Stimulated activated CD4-positive, alpha-beta T cell treated with anti-CD3 and anti-CD28 coated beads, Interleukin-12 subunit alpha, Interleukin-12 subunit beta, amount 100 ng/mL, for 24 hours (primary cell): ENCODE measurements around the gene PLXND1.

Experiments
- DNase-seq, 2 experiments: peaks; one replicate each; pipeline ENCODE4 v3.0.0-alpha.2; 2020; ENCODE audit warnings: low read depth in 2 of 2

PLXND1 gene

DNA sequence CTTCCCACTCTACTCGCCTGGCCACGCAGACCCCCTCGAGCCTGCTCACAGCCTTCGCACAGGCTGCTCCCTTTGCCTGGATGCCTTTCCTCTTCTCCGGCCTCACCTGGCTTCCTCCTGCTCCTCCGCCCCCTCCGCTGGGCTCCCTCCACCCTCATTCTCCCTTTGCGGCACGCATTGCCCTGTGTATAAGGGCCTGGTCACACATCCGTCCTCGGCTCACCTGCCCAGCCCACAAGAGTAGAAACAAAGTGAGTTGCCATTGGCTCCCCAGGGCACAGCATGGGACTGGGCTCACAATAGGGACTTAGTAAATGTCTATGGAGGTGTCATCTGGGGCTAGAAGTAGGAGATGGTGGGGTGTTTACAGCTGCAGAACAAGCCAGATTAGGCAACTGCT, 4.2 kb downstream of the PLXND1 start:
- DNase-seq, result no peak

DNA sequence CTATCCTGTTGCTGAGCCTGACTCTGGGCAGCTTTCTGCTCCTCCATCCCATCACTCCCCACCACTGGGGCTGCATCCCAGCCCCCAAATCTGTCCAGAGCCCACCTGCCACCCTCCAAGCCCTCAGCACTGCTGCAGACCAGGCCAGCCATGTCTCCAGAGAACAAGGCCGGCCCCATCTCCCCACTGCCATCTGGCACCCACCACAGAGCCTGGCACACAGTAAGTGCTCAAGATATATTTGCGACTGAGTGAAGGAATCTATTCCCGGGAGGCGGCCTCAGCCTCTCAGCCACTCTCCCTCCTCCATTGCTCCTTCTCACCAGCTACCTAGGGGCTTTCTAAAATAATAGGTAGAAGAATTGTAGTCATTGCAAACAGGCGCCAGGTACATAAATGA, 4.8 kb downstream of the PLXND1 start:
- no peak for DNase-seq

DNA sequence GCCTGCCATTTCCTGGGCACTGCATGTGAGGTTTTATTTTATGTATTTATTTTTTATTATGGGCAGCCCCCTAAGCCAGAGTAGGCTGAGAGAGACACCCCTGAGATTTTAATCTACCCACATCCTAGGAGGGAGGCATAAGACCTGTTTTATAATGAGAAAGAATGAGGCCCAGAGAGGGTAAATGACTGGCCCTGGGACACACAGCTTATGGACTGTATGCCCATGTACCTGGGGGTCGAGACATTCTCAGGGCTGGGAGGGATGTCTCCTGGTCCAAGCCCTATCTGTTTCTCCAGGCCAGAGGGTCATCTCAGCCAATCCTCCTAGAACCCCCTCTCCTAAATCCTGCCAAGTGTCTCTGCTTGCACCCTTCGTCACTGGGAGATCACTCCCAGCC, 6.1 kb downstream of the PLXND1 start:
- no peak for DNase-seq

DNA sequence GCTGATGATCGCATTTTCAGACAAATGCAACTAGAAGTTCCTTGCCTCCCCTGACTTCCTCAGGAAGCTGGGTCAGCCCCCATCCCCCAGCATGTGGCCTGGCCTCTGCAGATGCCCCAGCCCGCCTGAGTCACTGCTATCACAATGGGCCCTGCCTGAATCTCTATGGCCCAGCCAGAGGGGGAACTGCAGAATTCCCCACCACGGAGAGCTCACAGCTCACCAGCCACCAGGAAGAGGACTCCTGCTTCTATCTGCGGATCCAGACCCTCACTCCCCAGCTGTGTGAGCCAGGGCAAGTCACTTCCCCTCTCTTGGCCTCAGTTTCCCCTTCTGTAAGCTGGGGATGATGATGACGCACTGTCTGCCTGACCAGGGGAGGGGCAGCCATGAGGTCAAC, 6.9 kb downstream of the PLXND1 start:
- DNase-seq, result no peak

DNA sequence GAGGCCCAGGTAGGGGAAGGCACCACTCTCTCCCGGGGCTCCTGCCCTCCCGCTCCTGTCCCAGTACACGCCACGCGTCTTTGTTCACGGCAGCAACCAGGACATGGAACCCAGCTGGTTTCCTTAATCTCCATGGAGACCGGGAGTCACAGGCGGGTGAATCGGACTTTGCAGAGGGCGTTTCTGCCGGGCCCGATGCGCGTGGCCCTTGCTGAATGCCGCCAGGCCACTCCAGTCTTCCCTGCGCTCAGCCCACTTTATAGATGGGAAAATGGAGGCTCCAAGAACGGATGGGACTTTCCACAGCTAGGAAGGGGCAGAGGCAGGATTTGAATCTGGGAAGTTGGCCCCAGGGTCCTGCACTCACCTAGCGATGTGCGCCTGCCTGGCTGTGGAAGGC, 7.4 kb downstream of the PLXND1 start:
- no peak for DNase-seq

DNA sequence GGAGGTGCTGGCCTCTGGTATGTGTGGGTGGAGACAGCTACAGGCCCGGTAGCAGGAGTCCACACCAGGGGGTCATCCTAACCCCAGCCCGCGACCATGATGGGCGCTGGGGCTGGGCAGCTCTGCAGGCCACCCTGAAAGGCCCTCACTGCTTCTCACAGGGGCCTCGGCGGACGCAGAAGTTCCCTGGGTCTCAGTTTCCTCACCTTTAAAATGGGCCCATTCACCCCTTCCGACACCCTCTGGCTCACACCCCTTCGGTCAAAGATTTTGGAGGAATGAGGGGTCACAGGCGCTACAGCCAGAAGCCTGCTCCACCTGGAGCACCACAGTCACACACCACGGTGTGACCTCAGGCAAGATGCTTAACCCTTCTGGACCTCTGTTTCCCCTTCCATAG, 8.0 kb downstream of the PLXND1 start:
- DNase-seq, result no peak

DNA sequence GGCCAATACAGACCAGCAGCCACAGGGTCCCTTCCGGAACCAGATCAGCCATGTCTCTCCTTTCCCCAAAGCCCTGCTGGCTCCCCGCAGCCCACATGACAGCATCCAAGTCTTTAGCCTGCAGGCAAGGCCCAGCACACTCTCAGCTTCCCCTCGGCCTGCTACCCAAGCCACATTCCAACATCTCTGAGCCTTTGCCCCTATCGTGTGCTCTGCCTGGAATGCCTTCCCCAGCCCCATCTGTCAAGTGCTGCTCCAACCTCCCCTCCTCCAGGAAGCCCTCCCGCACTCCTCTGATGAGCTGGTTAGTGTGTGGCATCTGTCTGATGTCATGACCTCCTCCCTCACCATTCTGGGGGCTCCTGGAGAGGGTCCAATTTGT, 8.5 kb downstream of the PLXND1 start:
- no peak for DNase-seq

DNA sequence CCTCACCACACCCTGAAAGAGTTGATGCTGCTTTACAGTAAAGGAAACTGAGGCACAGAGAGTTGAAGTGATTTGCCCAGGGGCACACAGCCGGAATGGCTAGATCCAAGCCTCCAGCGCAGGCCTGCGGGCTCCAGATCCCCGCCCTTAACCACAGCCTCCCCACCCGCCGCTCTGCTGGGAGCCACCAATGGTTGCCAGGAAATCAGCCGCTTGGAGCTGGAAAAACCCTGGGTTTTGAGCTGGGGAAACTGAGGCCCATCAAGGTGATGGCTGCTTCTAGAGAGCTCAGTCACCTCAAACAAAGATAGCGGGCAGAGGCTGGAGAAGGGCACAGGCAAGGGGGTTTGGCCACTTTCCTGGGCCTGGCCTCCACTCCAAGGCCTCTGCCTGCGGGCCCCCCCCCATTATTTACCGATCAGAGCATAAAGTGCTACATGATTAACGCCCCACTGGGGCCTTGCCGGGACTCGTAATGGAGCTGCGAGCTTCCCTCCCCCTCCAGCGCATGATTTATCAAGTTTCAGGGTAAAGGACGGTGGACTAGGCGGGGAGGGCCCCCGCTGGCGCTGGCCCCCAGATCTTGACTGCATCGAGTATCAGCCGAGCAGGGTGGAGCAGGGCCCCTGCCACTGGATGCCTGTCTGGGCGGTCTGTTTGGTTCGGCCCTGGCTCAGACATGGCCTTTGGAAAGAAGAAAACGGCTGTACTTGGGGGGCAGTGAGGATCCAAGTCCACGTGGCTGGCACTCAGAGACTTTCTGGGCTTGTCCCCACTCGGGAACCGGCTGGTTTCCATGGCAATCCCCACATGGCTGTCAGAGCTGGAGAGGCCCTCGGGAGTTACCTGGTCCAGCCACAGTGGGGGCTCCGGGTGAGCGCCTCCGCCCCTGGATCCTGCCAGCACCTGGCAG, 9.1 kb downstream of the PLXND1 start:
- no peak for DNase-seq

DNA sequence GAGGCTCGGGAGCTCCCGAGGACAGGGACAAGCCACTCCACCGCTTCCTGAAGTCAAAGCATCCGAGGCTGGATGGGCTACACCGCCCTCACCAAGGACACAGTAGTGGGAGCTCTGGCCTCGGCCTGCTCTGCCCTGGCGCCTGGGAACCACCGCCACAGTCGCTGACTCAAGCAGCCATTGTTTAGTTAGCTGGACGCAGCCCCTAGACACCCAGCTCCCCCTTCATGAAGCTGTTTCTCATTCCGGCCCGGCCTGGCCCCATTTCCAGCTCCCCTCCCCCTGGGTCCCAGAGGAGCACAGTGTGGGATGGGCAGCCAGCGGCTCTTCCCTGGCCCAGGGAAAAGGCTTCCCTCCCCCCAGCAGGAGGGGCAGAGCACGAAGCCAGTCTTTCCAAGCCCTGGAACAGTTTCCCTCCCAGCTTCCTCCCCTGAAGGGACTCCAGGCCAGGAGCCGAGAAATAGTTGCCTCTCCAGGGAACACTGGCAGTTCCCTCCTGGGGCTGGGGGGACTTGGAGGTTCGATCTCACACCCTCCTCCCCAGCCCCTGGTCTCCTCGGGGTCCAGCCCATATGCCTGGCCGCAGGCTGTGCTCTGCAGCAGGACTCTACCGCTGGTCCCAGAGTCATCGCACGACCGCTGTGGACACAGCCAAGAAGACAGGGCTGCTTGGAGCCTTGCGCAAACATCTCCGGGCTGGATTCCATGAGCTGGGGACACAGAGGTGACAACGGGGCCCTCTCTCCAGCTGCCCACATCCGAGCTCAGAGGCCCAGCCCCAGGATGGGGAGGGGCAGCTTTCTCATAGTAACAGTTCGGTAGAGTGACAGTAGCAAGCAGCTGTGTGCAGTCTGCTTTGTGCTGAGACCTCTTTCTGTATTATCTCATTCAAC, 10.0 kb downstream of the PLXND1 start:
- no peak for DNase-seq

DNA sequence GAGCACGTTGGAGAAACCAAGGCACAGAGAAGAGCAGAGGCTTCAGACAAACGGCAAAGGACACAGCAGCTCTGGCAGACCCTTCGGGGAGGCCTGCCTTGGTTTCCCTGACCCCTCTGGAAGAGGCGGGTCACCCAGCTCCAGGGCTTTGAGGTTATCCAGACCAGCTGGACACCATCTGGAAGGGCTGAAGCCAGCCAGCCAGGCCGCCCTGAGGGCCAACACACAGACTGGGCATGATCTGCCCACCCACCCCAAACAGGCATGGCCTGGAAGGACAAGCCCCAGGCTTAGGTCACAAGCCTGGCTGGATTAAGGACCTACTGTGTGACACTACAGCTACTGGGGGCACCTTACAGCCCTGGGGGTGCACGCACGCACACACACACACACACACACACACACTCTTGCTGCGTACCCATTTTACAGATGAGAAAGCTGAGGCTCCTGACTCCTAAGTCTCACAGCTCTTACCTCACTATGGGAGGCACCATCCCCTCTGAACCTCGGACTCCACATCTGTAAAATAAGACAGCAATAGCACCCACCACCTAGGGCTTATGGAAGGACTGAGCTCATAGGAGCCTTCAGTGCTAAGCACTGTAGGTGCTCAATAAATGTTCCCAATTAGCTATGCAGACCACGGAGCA, 10.8 kb downstream of the PLXND1 start:
- no peak for DNase-seq

DNA sequence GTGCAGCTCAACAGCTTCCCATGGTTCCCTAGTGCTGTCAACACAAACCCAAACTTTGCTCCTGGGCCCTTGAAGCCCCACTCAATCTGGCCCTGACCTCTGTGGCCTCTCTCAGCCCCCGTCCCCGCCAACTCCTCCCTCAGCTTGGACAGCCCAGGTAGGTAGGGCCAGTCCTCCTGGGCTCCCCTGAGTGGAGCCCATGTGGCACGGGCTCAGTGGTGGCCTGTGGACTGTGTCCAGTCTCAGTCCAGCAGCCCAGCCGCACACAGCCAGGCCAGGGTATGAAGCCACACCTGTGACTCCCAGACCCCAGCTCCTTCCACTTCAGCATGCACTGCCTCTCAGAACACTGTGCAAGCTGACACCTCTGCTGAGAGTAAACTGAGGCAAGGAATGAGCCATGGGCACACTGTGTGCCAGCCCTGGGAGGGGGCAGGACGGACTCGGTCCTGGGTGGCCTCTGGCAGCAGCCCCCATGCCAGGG, 11.5 kb downstream of the PLXND1 start:
- DNase-seq, result no peak

DNA sequence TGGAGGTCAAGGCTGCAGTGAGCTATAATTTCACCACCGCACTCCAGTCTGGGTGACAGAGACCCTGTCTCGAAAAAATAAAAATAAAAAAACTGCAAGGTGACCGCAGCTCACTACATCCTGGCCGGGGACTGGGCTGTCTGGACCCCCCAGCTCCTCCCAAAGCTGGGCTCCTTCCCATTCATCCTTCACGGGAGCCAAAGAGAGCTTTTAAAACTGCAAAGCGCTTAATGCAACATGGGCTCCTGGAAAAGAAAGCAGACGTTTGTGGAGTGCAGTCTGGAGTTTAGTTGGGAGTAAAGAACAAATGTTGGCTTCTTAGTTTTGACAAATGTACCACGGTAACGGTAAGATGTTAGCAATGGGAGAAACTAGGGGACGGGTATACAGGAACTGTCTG, 12.1 kb downstream of the PLXND1 start:
- no peak for DNase-seq

DNA sequence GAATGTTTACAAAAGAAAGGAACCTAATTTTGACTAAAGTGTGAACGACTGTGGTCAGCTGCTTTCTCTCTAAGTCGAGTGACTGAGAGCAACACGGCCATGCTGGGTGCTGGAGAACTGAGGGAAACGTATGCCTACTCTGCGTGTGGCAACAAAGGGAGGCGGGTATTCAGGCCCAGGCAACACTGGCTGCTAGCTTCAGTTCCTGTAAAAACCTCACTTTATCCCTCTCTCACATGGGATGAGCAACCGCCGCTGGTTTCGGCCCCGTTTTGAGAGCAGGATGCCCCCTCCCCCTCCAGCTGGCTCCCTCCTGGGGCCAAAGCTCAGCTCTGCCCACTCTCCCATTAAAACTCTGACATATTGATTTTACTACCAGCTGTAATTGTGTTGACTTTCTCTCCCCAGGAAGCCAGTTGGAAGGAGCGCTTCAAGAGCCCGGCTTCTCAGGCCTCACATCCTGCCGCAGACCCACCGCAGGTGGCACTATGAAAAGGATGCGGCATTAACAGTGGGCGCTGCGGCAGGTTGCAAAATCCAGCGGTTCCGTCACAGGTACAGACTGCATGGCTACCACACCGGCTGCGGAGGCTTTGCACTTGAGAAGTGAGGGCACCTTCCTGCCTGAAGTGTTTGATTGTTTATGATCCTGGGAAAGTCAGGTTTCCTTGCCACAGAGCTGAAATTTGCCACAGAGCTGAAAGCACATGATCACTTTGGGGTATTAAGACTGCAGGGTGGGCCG, 12.7 kb downstream of the PLXND1 start:
- peak in 1 of 2 experiments; percentile 59 for DNase-seq

DNA sequence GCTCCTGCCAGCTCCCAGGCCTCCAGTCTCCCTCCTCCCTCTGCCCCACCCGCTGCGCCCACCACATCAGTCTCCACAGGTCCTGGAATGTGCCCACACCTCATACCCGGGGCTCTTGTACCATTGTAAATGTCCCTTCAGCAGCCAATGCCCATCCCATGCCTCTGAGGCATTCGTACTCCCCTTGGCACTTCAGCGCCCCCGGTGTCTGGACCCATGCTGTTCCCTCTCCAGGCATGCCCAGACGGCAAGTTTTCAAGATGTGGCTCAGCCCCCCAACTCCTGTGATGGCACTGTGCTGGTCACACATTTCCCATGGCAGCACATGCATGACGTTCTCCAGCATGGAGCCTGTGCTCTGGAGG, 13.3 kb downstream of the PLXND1 start:
- DNase-seq, result no peak

DNA sequence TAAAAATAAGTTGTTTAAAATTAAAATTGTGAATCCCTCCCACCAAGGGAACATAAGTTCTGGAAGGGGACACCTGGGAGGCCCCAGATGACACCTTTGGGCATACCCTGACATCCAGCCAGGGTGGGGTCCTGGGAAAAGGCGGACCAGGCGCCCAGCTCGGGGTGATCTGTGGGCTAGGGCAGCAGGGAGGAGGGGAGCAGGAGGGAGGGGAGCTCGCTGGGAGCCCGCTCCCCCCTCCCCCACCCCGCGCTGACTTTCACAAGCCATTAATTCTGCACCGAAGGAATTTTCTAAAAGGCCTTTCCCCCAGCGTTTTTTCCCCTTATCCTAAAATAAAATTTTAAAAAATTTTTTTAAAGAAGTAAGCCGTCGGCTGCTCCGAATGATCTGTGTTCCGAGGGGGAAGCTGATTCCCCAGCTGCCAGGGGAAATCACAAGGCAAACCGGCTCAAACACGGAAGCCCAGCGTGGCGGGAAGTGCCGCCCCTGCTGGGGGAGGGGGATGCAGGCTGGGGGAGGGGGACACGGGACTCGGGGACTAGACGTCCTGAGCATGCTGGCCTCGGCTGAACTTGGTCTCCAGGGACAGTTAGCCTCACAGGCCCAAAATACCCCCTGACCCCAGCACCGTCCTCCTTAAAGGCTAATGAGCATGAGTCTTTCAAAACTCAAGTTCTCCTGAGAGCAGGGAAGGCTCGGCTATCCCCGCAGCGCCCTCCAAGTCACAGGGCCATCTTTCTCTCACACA, 13.9 kb downstream of the PLXND1 start:
- DNase-seq, result no peak

DNA sequence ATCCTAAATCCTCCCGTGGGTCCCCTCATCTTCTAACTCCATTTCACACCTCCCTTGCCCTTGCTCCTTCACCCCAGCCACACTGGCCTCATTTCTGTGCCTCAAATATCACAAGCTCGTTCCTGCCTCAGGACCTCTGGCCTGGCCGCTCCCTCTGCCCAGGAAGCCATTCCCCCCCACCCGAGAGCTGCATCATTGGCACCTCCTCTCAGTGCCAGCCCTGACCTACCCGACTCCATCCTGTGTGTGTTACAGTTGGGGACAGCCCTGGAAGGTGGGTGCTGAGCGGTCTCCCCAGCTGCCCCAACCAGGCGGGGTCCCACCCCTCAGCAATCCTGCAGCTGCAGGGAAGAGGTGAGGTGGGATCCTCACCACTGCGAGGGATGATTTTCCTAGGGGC, 14.5 kb downstream of the PLXND1 start:
- no peak for DNase-seq

DNA sequence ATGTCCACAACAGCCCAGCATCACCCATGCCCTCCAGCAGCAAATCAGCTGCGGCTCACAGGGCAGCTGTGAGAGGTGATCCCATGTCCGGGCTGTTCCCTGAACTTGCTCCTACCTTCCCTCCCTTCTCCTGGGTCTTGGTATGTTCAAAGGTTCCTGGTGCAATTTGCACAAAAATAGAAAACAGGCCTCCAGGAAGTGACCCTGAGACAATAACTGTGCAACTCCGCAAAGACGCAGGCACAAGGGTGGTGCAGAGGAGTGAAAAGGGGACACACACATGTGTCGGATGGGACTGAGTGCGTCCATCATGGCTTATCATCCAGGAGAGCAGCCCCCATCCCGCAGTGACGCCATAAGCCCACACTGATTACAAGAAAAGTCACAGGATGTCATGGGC, 16.3 kb downstream of the PLXND1 start:
- DNase-seq, result no peak

DNA sequence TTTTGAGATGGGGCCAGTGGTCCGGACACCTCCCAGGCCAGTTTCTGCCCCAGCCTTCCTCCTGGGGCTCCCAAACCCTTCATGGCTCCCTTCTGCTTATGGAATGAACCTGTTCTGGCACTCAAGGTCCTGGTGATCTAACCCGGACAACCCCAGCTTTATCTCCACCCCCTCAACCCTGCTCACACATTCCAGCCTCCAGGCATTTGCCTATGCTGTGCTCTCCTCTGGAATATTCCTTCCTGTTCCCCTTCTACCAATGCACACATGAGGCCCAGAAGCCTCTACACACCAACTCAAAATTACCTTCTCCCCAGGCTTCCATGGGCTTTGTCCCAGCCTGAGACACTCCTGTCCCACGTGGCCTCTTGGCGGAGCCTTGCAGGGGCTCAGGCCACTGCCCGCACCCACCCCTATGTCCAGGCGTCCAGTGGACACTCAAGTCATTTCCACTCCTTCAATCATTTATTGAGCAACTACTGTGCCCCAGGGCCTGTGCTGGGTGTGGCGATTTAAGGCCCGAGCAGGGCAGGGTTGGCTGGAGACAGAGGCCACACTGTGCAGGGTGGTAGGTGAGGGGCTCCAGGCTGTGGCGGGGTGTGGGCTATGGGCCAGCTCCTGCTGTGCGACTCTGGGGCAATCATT, 18.8 kb downstream of the PLXND1 start:
- DNase-seq, result no peak

DNA sequence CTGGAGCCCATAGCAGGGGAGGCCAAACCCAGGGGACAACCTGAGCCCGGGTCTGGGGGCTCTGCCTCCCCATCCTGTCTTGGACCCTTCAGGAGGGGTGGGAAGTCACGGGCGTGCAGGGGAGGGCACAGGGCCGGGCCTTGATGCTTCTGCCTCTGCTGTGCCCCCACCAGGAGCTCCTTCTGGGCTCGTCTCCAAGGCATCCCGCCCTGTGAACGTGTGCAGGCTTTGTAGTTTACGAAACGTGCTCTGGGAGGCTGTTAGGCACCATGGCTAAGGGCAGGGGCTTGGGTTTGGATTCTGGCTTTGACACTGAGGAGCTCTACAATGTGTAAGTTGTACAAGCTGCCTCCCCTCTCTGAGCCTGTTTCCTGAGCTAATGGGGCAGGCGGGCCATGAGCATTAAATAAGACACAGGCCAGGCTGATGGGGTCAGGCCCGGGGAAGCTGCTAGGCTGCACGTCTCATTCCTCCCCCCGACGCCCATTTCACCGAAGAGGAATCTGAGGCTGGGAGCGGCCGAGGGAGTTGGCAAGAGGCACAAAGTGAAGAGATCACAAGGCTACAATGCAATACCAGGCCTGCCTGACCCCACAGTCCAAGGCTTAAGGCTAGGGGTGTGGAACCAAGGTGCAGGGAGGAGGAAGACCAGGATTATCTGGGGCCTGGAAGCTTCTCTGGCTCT, 19.6 kb downstream of the PLXND1 start:
- DNase-seq, result no peak
